Right lobe of liver (tissue), 4 donors: ENCODE data around the gene ARCN1.

ENCODE experiments used
- POLR2A ChIP-seq: fragments of 450-650 bp; IDR thresholded peaks from one replicate; pipeline ENCODE4 v1.6.1; 2017; ENCODE audit warnings: antibody characterized with exemption, mild to moderate bottlenecking
- TF ChIP-seq, protein P1 (sequence below), 4 donors: fragments of 200-600 bp in 3 of 4; fragments of 450-650 bp in 1 of 4; IDR thresholded peaks; one replicate each; pipeline versions ENCODE4 v1.5.1 to v1.8.0; 2016 to 2022; ENCODE audit warnings: antibody characterized with exemption in 4 of 4, mild to moderate bottlenecking in 2 of 4
- donor health status: DM: no; HTN: no; CAD: no.
- donor health status: DM: no; HTN: no; CAD: no.
- donor health status: DM: no; HTN: yes; CAD: no.

DNA sequence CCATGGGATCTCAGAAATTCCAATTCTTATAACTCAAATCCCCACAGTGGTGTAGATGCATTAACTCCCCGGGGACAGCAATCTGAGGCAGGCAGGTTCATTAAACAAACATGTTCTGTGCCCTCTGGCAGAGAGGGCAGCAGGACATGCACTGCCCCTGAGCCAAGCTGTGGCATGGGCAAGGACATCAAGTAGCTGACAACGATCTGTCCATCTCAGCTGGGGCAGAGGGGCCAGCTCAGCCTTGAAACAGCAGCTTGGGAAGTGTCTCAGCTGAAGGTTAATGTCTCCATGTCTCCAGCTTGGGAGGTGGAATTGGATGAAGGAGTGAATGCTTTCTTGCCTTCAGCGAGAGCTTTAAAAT, 27.6 kb upstream of the ARCN1 start:
- TF ChIP-seq POLR2A = no peak
- TF ChIP-seq, protein P1, sequence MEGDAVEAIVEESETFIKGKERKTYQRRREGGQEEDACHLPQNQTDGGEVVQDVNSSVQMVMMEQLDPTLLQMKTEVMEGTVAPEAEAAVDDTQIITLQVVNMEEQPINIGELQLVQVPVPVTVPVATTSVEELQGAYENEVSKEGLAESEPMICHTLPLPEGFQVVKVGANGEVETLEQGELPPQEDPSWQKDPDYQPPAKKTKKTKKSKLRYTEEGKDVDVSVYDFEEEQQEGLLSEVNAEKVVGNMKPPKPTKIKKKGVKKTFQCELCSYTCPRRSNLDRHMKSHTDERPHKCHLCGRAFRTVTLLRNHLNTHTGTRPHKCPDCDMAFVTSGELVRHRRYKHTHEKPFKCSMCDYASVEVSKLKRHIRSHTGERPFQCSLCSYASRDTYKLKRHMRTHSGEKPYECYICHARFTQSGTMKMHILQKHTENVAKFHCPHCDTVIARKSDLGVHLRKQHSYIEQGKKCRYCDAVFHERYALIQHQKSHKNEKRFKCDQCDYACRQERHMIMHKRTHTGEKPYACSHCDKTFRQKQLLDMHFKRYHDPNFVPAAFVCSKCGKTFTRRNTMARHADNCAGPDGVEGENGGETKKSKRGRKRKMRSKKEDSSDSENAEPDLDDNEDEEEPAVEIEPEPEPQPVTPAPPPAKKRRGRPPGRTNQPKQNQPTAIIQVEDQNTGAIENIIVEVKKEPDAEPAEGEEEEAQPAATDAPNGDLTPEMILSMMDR (IDR thresholded peaks at IDR 0.05) = no peak
